Measurements from ENCODE around the gene HELT.

Gene HELT

DNA sequence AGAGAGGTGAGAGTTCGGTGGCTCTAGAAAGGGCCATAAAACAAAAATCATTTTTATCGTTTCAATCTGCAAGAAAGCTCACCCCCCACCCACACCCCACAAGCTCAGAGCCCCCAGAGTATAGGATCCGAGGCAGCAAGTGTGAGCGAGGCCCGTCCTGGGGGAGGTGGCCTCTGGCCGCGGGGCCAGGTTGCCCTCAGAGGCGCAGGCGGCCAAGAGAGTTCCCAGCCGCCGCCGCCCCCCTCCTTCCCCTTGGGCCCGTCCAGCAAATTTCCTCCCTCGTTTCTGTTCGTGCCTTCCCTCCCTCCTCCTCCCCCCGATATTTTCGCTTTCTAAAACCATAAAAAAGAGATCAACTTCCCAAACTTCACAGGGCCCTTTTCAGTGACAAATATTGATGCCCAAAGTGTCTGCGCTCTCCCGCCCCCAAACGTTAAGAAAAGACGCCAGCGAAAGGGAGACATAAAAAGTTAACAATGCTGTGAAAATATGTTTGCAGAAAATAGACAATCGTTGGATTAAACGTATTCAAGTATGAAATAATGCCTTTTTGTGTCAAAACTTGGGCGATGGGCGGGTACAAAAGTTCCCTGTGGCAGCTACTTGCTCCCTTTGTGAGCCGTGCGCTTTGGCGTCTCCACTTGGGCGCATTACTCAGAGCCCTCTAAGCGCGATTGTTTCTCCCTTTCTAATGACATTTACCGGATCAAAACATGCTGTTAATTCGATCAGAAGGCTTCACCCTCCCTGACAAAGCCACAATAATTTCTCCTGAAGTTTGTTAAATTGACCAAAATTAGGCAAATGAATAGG is 1.1 kb upstream of the HELT start:
- H3K4me3 ChIP-seq (ENCODE audit: low read depth, low read length): no peak overlapping the region
- TF ChIP-seq, protein P1, sequence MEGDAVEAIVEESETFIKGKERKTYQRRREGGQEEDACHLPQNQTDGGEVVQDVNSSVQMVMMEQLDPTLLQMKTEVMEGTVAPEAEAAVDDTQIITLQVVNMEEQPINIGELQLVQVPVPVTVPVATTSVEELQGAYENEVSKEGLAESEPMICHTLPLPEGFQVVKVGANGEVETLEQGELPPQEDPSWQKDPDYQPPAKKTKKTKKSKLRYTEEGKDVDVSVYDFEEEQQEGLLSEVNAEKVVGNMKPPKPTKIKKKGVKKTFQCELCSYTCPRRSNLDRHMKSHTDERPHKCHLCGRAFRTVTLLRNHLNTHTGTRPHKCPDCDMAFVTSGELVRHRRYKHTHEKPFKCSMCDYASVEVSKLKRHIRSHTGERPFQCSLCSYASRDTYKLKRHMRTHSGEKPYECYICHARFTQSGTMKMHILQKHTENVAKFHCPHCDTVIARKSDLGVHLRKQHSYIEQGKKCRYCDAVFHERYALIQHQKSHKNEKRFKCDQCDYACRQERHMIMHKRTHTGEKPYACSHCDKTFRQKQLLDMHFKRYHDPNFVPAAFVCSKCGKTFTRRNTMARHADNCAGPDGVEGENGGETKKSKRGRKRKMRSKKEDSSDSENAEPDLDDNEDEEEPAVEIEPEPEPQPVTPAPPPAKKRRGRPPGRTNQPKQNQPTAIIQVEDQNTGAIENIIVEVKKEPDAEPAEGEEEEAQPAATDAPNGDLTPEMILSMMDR (IDR thresholded peaks at IDR 0.05; ENCODE audit: borderline replicate concordance, insufficient read depth, low read depth, low read length): no peak

DNA sequence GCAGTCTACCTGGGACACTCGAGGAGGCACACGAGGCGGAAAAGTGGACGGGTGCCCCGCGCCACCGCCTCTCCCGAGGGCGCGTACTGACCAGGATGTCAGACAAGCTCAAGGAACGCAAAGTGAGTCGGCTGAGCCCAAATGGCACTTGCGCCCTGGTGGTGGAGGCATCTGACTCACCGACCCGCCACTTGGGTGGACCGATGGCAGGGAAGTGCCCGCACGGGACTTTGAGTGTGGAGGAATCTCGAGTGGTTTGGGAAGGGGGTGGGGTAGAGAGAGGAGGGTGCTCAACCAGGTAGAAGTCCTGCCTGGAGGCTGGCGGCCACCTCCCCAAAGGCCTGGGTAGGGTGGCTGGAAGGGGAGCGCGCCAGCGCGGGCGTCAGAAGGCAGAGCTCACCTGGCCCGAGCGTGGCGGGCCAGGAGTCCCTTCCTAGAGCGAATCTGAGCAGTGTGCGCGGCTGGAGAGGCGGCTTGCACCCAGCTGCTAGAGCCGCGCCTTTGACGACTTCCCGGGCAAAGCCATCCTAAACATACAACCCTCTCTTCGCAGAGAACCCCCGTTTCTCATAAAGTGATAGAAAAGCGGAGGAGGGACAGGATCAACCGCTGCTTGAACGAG is 655 bp downstream of the HELT start:
- no peak overlapping the region for H3K4me3 ChIP-seq (ENCODE audit: low read depth, low read length)

DNA sequence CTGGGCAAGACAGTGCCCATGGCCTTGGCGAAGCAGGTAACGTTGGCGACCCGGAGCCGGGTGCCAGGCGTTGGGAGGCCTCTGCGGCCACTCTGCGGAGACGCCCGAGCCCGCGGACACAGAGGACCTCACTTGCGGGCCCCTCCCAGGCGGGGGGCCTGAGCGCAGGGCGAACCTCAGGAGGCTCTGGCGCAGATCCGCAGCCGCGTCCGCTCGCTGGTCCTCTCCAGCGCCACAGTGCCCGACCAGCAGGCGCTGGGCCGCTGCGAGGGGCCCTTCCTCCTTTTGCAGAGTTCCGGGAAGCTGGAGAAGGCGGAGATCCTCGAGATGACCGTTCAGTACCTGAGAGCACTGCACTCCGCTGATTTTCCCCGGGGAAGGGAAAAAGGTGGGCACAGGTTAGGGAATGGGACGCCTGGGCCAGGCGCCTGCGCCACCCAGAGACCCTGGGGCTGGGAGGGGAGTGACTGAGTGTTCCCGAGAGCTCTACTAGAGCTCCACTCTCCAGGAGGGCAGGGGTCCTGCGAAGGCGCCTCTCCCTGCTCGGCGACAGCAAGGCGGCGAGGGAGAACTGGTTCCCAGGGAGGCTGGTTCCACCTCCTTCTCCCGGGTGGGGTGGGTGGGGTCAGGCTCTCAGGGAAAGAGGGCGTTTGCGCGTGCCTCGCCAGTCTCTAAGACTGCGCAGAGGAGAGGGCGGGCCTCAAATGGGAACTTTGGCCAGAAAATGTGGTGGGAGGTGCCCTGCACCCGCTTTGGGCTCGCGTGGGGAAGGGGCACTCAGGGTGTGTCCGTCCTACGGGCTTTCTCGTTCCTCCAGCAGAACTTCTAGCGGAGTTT is 1.4 kb downstream of the HELT start:
- TF ChIP-seq, protein P1 (IDR thresholded peaks at IDR 0.05; ENCODE audit: borderline replicate concordance, insufficient read depth, low read depth, low read length): no peak
- H3K4me3 ChIP-seq (ENCODE audit: low read depth, low read length): no peak overlapping the region

More for the DNA sequence above, 655 bp downstream of the HELT start:
- TF ChIP-seq, protein P1 (IDR thresholded peaks at IDR 0.05; ENCODE audit: borderline replicate concordance, insufficient read depth, low read depth, low read length): no peak

DNA sequence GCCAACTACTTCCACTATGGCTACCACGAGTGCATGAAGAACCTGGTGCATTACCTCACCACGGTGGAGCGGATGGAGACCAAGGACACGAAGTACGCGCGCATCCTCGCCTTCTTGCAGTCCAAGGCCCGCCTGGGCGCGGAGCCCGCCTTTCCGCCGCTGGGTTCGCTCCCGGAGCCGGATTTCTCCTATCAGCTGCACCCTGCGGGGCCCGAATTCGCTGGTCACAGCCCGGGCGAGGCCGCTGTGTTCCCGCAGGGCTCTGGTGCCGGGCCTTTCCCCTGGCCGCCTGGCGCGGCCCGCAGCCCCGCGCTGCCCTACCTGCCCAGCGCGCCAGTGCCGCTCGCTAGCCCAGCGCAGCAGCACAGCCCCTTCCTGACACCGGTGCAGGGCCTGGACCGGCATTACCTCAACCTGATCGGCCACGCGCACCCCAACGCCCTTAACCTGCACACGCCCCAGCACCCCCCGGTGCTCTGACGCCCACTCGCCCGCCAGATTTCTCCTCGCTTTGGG is 2.1 kb downstream of the HELT start:
- TF ChIP-seq, protein P1 (IDR thresholded peaks at IDR 0.05; ENCODE audit: borderline replicate concordance, insufficient read depth, low read depth, low read length): no peak
- H3K4me3 ChIP-seq (ENCODE audit: low read depth, low read length): no peak overlapping the region

DNA sequence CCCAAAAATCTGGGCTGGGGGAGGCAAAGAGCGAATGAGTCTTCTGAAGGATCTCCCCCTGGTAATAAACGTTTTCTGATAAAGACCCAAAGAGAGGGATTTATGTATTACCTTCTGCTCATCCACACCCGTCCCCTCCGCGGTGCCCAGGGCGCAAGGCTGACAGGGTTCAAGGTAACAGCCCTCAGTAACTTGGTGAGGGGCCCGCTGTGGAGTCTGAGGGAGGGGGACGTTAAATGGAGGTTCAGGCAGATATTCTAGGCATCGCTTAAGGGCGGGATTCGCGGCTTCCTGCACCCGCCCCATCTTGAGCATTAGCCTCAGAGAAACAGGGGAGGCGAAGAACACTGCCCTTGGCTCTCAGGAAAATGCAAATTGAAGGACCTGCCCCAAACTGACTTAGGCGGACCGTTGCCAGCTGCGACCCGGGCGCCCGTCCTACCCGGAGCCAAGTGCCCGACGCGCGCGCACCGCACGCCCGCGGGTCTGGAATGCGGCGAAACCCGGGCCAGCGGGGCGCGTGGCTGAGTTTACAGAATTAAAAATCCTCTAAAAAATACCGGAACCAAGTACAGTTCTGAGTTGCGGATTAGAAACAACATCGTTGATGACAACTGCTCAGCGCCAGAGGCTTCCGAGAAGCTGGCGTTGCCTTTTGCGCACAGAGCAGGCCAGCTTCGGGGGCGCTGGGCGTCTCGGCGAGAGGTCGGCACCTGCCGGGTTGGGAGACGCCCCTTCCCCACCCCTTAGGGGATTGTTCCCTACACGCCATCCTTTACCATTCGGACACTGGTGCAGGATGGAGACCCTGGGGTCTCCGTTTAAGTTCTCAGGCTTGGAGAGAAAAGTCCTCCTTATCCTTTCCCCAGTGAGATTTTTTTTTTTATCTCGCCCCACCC is 2.8 kb downstream of the HELT start:
- no peak overlapping the region for H3K4me3 ChIP-seq (ENCODE audit: low read depth, low read length)

DNA sequence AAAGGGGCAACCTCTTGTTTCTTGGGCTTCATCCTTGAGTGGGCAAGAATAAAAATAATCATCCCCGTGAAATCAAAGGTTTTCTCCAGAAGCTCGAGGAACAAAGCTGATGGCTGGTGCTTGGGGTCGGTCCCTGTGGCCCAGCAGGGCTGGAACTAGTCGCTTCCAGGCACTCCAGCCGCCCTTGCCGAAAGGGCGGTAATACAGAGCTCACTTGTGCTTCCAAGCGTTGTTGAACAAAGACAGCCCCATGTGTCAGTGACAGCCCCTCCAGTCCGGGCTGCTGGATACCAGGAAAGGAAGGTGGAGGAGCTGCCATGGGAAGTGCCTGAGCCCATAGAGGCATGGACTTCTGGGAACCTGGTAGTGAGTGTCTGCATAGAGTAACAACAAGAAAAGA is 5.2 kb downstream of the HELT start:
- TF ChIP-seq, protein P1 (IDR thresholded peaks at IDR 0.05; ENCODE audit: borderline replicate concordance, insufficient read depth, low read depth, low read length): no peak
- H3K4me3 ChIP-seq (ENCODE audit: low read depth, low read length): no peak overlapping the region

More for the DNA sequence above, 2.8 kb downstream of the HELT start:
- TF ChIP-seq, protein P1 (IDR thresholded peaks at IDR 0.05; ENCODE audit: borderline replicate concordance, insufficient read depth, low read depth, low read length): no peak

Measured in GM12875 (cell line).